Neuronal stem cell (in vitro differentiated cells): ENCODE measurements around the gene MEF2C.

Experiments used
- DNase-seq: peaks from one replicate; pipeline ENCODE4 v3.0.0-alpha.2; 2013; ENCODE audit warnings: low spot score
- H2AFZ ChIP-seq: one replicate; pipeline ENCODE4 v1.6.1; 2013; ENCODE audit warnings: mild to moderate bottlenecking, low read length, inconsistent platforms
- H2AK5ac ChIP-seq: 2 replicates; pipeline ENCODE4 v1.6.1; 2013; ENCODE audit warnings: low read depth, mild to moderate bottlenecking, inconsistent platforms, low read length, moderate library complexity, mixed read lengths
- H2BK120ac ChIP-seq: 2 replicates; pipeline ENCODE4 v1.6.1; 2013; ENCODE audit warnings: low read depth, mild to moderate bottlenecking, inconsistent platforms, low read length, moderate library complexity, mixed read lengths
- H2BK12ac ChIP-seq: one replicate; pipeline ENCODE4 v1.6.1; 2013; ENCODE audit warnings: low read length, inconsistent platforms
- H2BK15ac ChIP-seq: 2 replicates; pipeline ENCODE4 v1.6.1; 2013; ENCODE audit warnings: mild to moderate bottlenecking, low read length, inconsistent platforms, mixed read lengths
- H2BK5ac ChIP-seq: one replicate; pipeline ENCODE4 v1.6.1; 2013; ENCODE audit warnings: inconsistent platforms, mild to moderate bottlenecking, low read length, moderate library complexity
- H3K14ac ChIP-seq: one replicate; pipeline ENCODE4 v1.6.1; 2013; ENCODE audit warnings: low read length, inconsistent platforms
- H3K18ac ChIP-seq: 2 replicates; pipeline ENCODE4 v1.6.1; 2013; ENCODE audit warnings: low read length, inconsistent platforms
- H3K23ac ChIP-seq: 2 replicates; pipeline ENCODE4 v1.6.1; 2013; ENCODE audit warnings: low read depth, mild to moderate bottlenecking, mixed read lengths, low read length, inconsistent platforms; ENCODE audit not compliant: poor library complexity
- H3K27ac ChIP-seq: replicated peaks from 3 replicates; pipeline ENCODE4 v1.5.1; 2013; ENCODE audit warnings: low read length, inconsistent platforms
- H3K27me3 ChIP-seq, 3 experiments: 2 replicates each; pipeline ENCODE4 v1.6.1; 2013; ENCODE audit warnings: low read length in 3 of 3, mild to moderate bottlenecking in 2 of 3, inconsistent platforms in 1 of 3, low read depth in 1 of 3, mixed read lengths in 1 of 3, moderate library complexity in 1 of 3; ENCODE audit not compliant: control insufficient read depth in 3 of 3, insufficient read depth in 3 of 3
- H3K36me3 ChIP-seq, 2 donors: replicated peaks in 1 of 2; 2 replicates each; pipeline ENCODE4 v1.6.1; 2013; ENCODE audit warnings: low read length in 2 of 2; ENCODE audit not compliant: control insufficient read depth in 2 of 2, insufficient read depth in 2 of 2
- H3K4ac ChIP-seq: 2 replicates; pipeline ENCODE4 v1.6.1; 2013; ENCODE audit warnings: inconsistent platforms, mild to moderate bottlenecking, low read length, moderate library complexity
- H3K4me1 ChIP-seq, 2 donors: 1 replicate in 1 of 2; 2 replicates in 1 of 2; pipeline ENCODE4 v1.6.1; 2013; ENCODE audit warnings: low read length in 2 of 2, low read depth in 1 of 2; ENCODE audit not compliant: control insufficient read depth in 2 of 2, insufficient read depth in 1 of 2
- H3K4me2 ChIP-seq: one replicate; pipeline ENCODE4 v1.6.1; 2013; ENCODE audit warnings: mild to moderate bottlenecking, low read length, inconsistent platforms; ENCODE audit not compliant: insufficient read depth, poor library complexity, severe bottlenecking
- H3K4me3 ChIP-seq, 2 donors: 2 replicates each; pipeline ENCODE4 v1.5.1; 2013; ENCODE audit warnings: low read length in 2 of 2, mild to moderate bottlenecking in 2 of 2, inconsistent platforms in 1 of 2, moderate library complexity in 1 of 2
- H3K79me1 ChIP-seq: one replicate; pipeline ENCODE4 v1.6.1; 2013; ENCODE audit warnings: low read depth, mild to moderate bottlenecking, inconsistent platforms, low read length, moderate library complexity
- H3K9ac ChIP-seq: one replicate; pipeline ENCODE4 v1.6.1; 2013; ENCODE audit warnings: mild to moderate bottlenecking, low read depth, low read length, inconsistent platforms; ENCODE audit not compliant: poor library complexity
- H3K9me3 ChIP-seq, 2 donors: replicated peaks in 1 of 2; 2 replicates each; pipeline versions ENCODE3 to v1.6.1; 2013; ENCODE audit warnings: low read length in 2 of 2, mild to moderate bottlenecking in 2 of 2, inconsistent platforms in 1 of 2, low read depth in 1 of 2, mixed read lengths in 1 of 2, moderate library complexity in 1 of 2; ENCODE audit not compliant: control insufficient read depth in 2 of 2, insufficient read depth in 1 of 2
- H4K8ac ChIP-seq: one replicate; pipeline ENCODE4 v1.6.1; 2013; ENCODE audit warnings: low read depth, mild to moderate bottlenecking, inconsistent platforms, low read length, moderate library complexity
- H4K91ac ChIP-seq: one replicate; pipeline ENCODE4 v1.6.1; 2013; ENCODE audit warnings: low read length, low read depth, mild to moderate bottlenecking, inconsistent platforms; ENCODE audit not compliant: poor library complexity
- WGBS, 2 donors: extraction: QIAGEN DNeasy Blood & Tissue Kit; methylation state at CpG; one replicate each; pipeline ENCODE4 v1.1.7; 2013; ENCODE audit warnings: missing lambda C conversion rate in 2 of 2, mixed read lengths in 1 of 2; ENCODE audit not compliant: insufficient read length in 2 of 2, insufficient replicate concordance in 1 of 2; ENCODE audit errors: extremely low coverage in 2 of 2; 5-methylcytosine and 5-hydroxymethylcytosine counted together

MEF2C gene

DNA sequence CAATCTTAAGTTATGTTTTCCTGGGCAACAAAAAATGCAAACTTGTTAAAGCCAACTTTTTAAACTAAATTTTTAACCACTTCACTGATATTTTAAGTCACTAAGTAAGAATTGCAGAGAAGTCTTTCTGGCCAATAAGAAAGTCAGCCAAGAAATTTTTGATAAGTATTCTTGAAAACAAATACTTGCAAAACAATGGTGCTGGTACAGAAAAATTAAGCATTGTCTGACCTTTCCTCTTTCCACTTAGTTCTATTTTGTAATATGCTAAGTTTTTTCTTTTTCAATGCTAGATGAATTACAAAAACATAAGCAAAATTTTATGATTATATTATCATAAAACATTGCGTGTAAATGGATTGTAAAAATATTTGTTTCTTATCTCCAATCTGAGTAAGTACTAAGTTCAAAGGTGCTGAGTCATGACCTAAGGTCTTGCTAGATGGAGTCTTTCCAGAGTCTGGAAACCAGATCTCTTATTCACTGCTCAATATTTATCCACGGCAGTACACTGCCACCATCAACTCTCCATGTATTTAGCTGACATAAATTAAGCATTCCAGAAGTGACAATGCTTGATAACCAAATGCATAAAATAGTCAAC, 139.7 kb downstream of the MEF2C start:
- Histone ChIP-seq H2BK120ac (no peak overlapping the region), H3K9ac (no peak overlapping the region), H3K4me3 (no peak overlapping the region), H3K18ac (no peak overlapping the region), H4K91ac (no peak overlapping the region), H4K8ac (no peak overlapping the region), H3K27ac (no peak overlapping the region), H2BK12ac (no peak overlapping the region), H2AFZ (no peak overlapping the region), H3K36me3 (no peaks in the 10 kb centered on the region), H2BK5ac (no peak overlapping the region), H3K4me1 (no peaks in the 10 kb centered on the region), H2AK5ac (no peak overlapping the region), H3K4me2 (no peak overlapping the region), H3K79me1 (no peaks in the 10 kb centered on the region), H2BK15ac (no peak overlapping the region), H3K9me3 (no peaks in the 10 kb centered on the region), H3K27me3 (no peaks in the 10 kb centered on the region), H3K14ac (no peak overlapping the region), H3K23ac (no peak overlapping the region), H3K4ac (no peak overlapping the region)
- WGBS, 2 donors: no CpG with 5 or more reads among the region's 2 CpGs
- DNase-seq: no peak

DNA sequence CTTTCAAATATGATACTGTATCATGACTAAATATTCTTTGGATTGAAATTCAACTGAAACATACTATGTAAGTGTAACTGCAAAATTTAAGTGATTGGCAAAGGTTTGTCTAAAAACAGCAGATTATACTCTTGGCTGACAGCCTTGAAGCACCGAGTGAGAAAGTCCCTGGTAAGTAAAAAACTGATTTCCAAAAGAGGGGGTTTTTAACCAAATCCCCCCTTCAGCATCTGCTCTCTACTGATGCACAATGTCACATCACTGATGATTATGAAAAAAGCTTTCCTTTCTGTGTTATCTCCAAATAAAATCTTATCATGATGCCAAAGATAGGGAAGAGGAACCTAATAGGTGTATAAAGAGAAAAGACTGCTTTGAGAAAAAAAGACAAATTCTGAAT, 141.0 kb downstream of the MEF2C start:
- Histone ChIP-seq H2AFZ (no peak overlapping the region), H3K79me1 (no peaks in the 10 kb centered on the region), H3K9ac (no peak overlapping the region), H2BK120ac (no peak overlapping the region), H3K9me3 (no peaks in the 10 kb centered on the region), H3K27me3 (no peaks in the 10 kb centered on the region), H4K91ac (no peak overlapping the region), H3K18ac (no peak overlapping the region), H3K4me1 (no peaks in the 10 kb centered on the region), H3K23ac (no peak overlapping the region), H3K36me3 (no peaks in the 10 kb centered on the region), H2BK15ac (no peak overlapping the region), H3K4me3 (no peak overlapping the region), H2BK5ac (no peak overlapping the region), H2AK5ac (no peak overlapping the region), H3K27ac (no peak overlapping the region), H3K4ac (no peak overlapping the region), H3K4me2 (no peak overlapping the region), H3K14ac (no peak overlapping the region), H2BK12ac (no peak overlapping the region), H4K8ac (no peak overlapping the region)
- WGBS, 2 donors: no CpG with 5 or more reads among the region's 1 CpG
- DNase-seq: no peak

DNA sequence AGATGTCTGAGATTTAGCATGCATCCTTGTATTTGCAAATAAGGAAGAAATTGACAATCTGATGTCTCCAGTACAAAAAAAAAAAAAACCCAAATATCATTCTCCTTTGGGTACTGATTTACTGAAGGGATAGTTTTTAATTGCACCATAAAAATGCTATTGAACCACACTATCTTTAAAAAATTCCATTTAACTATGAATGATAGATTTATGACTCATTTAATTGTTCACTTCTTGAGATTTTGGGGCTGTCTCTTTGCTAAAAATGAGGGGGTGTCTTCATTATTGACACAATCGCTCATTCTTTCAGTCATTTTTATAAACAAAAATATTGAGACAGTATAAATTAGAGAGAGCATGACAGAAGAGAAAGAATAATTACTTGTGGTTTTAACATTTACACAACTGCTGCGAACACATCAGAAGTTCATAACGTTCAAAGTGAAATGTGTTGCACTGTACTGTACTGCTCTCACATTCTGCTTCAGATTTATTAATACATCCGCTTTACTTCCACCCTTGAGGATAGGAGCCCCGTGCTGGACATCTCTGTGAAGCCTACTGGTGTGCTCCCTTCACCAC, 142.3 kb downstream of the MEF2C start:
- Histone ChIP-seq H2BK120ac (no peak overlapping the region), H2BK15ac (no peak overlapping the region), H3K18ac (no peak overlapping the region), H3K27me3 (no peaks in the 10 kb centered on the region), H3K4me2 (no peak overlapping the region), H3K79me1 (no peaks in the 10 kb centered on the region), H3K14ac (no peak overlapping the region), H3K23ac (no peak overlapping the region), H2AK5ac (no peak overlapping the region), H3K27ac (no peak overlapping the region), H3K9me3 (no peaks in the 10 kb centered on the region), H3K9ac (no peak overlapping the region), H2BK5ac (no peak overlapping the region), H3K4me3 (no peak overlapping the region), H3K4me1 (no peaks in the 10 kb centered on the region), H4K8ac (no peak overlapping the region), H3K36me3 (no peaks in the 10 kb centered on the region), H3K4ac (no peak overlapping the region), H4K91ac (no peak overlapping the region), H2BK12ac (no peak overlapping the region), H2AFZ (no peak overlapping the region)
- no CpG with 5 or more reads among the region's 5 CpGs for WGBS, 2 donors
- DNase-seq: no peak

DNA sequence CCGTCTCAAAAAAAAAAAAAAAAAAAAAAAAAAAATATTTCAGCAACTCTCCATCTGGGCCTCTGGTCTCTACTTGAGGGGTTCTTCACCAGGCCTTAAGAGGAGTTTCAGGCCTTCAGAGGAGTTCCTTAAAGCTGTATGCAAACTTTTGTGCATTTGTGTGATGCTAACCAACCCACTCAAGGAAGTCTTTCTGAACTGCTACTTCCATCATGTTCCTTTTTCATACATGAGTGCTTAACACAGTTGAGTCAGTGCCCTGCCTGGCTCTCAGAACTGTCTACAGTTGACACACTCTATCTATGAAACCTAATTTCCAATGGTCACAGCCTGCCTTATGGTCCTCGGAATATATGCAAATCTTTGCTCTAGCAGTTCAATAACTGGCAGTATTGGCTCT, 146.5 kb downstream of the MEF2C start:
- H3K4ac ChIP-seq: no peak overlapping the region
- no peak overlapping the region for H2BK12ac ChIP-seq
- no peak overlapping the region for H3K23ac ChIP-seq
- no peak overlapping the region for H4K91ac ChIP-seq
- H3K79me1 ChIP-seq: no peaks in the 10 kb centered on the region
- no peaks in the 10 kb centered on the region for H3K9me3 ChIP-seq
- H4K8ac ChIP-seq: no peak overlapping the region
- no peak overlapping the region for H3K4me2 ChIP-seq
- H3K27me3 ChIP-seq: no peaks in the 10 kb centered on the region
- WGBS, 2 donors: no CpG with 5 or more reads among the region's 2 CpGs
- no peaks in the 10 kb centered on the region for H3K36me3 ChIP-seq
- no peak overlapping the region for H2BK15ac ChIP-seq
- H3K18ac ChIP-seq: no peak overlapping the region
- no peak overlapping the region for H3K9ac ChIP-seq
- no peak overlapping the region for H3K4me3 ChIP-seq
- no peak overlapping the region for H2BK5ac ChIP-seq
- no peak overlapping the region for H3K27ac ChIP-seq
- DNase-seq: no peak
- H2AK5ac ChIP-seq: no peak overlapping the region
- H3K4me1 ChIP-seq: no peaks in the 10 kb centered on the region
- H2AFZ ChIP-seq: no peak overlapping the region
- no peak overlapping the region for H3K14ac ChIP-seq
- H2BK120ac ChIP-seq: no peak overlapping the region
